Stimulated activated CD8-positive, alpha-beta memory T cell treated with anti-CD3 and anti-CD28 coated beads, Interleukin-15, amount 100 ng/mL, for 1 hour (primary cell): ENCODE measurements around the gene SULT1B1.

Experiments
- DNase-seq: peaks from one replicate; pipeline ENCODE4 v3.0.0-alpha.2; 2020; ENCODE audit warnings: low read depth

The SULT1B1 gene

DNA sequence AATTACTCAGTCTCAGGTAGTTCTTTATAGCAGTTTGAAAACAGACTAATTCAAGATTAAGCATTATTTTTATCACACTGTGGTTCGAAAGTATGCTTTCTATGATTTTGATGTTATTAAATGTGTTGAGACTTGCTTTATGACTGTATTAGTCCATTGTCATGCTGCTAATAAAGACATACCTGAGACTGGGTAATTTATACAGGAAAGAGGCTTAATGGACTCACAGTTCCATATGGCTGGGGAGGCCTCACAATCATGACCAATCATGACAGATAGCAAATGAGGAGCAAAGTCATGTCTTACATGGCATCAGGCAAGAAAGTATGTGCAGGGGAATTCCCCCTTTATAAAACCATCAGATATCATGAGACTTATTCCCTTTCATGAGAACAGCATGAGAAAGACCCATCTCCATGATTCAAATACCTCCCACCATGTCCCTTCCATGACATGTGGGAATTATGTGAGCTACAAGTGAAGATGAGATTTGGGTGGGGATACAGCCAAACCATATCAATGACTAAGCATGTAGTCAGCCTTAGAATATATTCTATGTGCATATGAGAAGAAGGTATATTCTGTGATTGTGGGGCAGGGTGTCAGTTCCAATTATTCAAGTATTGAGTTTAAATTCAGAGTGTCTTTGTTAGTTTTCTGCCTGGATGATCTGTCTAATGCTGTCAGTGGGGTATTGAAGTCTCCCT is 62.7 kb downstream of the SULT1B1 start:
- no peak for DNase-seq

DNA sequence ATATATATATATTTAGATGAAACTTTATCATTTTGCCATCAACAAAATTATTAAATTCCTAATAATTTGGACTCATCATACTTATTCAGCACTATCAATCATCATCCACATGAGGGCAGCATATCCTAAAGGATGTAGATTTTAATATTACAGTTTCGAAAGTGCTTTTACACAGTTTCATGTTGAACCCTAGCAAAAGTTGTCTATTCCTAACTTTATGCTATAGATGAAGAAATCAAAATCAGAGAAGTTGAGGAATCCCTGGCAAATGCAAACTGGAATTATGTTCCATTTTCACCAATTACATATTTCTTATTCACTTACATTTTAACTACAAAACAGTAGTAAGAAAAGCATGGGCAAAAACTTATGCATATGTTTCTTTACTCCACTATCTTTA is 70.8 kb downstream of the SULT1B1 start:
- no peak for DNase-seq

DNA sequence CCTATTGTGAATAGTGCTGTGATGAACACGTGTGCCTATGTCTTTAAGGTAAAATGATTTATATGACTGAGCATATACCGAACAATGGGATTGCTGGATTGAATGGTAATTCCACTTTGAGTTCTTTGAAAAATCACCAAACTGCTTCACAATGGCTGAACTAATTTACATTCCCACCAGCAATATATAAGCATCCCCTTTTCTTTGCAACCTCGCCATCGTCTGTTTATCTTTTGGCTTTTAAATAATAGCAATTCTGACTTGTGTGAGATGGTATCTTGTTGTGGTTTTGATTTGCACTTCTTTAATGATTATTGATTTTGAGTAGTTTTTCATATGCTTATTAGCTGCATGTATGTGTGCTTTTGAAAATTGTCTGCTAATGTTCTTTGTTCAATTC is 75.6 kb downstream of the SULT1B1 start:
- DNase-seq = no peak
